Natural killer cell treated with Interleukin-12 subunit alpha and Interleukin-12 subunit beta and Interleukin-15 and Interleukin-18, amount 100 ng/mL, for 72 hours (primary cell): ENCODE measurements around the gene EARS2. TPM values are rescaled to one million over a fixed set of nuclear protein-coding genes. Genes with fewer than 3 reads are reported as not detected.

Source experiments
- ATAC-seq, 2 donors: fragments of 150-1000 bp; cut with Tn5 transposase in 1 of 2; sonication (Bioruptor Pico), chemical (Tn5 transposase) in 1 of 2; 2 replicates each; pipeline ENCODE4 v1.10.0; 2021
- DNase-seq: peaks from one replicate; pipeline ENCODE4 v3.0.0; 2022; ENCODE audit warnings: low spot score
- H3K27ac Mint-ChIP-seq, 2 donors: 1 replicate in 1 of 2; 2 replicates in 1 of 2; pipeline ENCODE4 v1.8.0; 2022; ENCODE audit warnings: mixed read lengths in 2 of 2, mild to moderate bottlenecking in 1 of 2, moderate library complexity in 1 of 2
- H3K27me3 Mint-ChIP-seq, 2 donors: 1 replicate in 1 of 2; 2 replicates in 1 of 2; pipeline ENCODE4 v1.8.0; 2022; ENCODE audit warnings: mixed read lengths in 2 of 2
- H3K36me3 Mint-ChIP-seq: one replicate; pipeline ENCODE4 v1.8.0; 2022; ENCODE audit warnings: mixed read lengths
- H3K4me1 Mint-ChIP-seq, 2 donors: 1 replicate in 1 of 2; 2 replicates in 1 of 2; pipeline ENCODE4 v1.8.0; 2022; ENCODE audit warnings: low read depth in 2 of 2, mixed read lengths in 2 of 2, mild to moderate bottlenecking in 1 of 2
- H3K4me3 Mint-ChIP-seq: one replicate; pipeline ENCODE4 v1.8.0; 2022; ENCODE audit warnings: mixed read lengths
- H3K9me3 Mint-ChIP-seq: 2 replicates; pipeline ENCODE4 v1.8.0; 2022; ENCODE audit warnings: mixed read lengths
- total RNA-seq, 2 donors: library from RNA; stranded (reverse); gene quantifications; one replicate each; pipeline ENCODE4 v1.2.3, GENCODE V29; 2022

EARS2 gene
- total RNA-seq, 2 donors from 2014 or later: 19.2 to 34.9 TPM

GRCh38 chr16:23502466-23502865 lies 54.7 kb downstream of the EARS2 start:
- Mint-ChIP-seq H3K4me1 (peaks cover 44 to 63% of the 10 kb centered on the region in 2 donors), H3K27me3 (no peaks in the 10 kb centered on the region), H3K9me3 (no peaks in the 10 kb centered on the region), H3K36me3 (no peaks in the 10 kb centered on the region), H3K27ac (peak overlapping the region; percentile 5 to 25), H3K4me3 (no peak overlapping the region)
- no peak for DNase-seq
- ATAC-seq: no peak

- no peak overlapping the region for H3K27ac Mint-ChIP-seq
- no peaks in the 10 kb centered on the region for H3K27me3 Mint-ChIP-seq
- DNase-seq (no peak), ATAC-seq (no peak)
- H3K4me3 Mint-ChIP-seq: no peak overlapping the region
- no peaks in the 10 kb centered on the region for H3K36me3 Mint-ChIP-seq
- no peaks in the 10 kb centered on the region for H3K9me3 Mint-ChIP-seq
- peaks cover 41 to 59% of the 10 kb centered on the region in 2 donors for H3K4me1 Mint-ChIP-seq
Observed at GRCh38 chr16:23501291-23501690, 55.9 kb downstream of the EARS2 start.

GRCh38 chr16:23500862-23501225 lies 56.3 kb downstream of the EARS2 start:
- peaks cover 37 to 55% of the 10 kb centered on the region in 2 donors for H3K4me1 Mint-ChIP-seq
- no peaks in the 10 kb centered on the region for H3K27me3 Mint-ChIP-seq
- H3K27ac Mint-ChIP-seq: no peak overlapping the region
- H3K36me3 Mint-ChIP-seq: no peaks in the 10 kb centered on the region
- H3K9me3 Mint-ChIP-seq: no peaks in the 10 kb centered on the region
- no peak for DNase-seq
- ATAC-seq: no peak
- H3K4me3 Mint-ChIP-seq: no peak overlapping the region

DNA sequence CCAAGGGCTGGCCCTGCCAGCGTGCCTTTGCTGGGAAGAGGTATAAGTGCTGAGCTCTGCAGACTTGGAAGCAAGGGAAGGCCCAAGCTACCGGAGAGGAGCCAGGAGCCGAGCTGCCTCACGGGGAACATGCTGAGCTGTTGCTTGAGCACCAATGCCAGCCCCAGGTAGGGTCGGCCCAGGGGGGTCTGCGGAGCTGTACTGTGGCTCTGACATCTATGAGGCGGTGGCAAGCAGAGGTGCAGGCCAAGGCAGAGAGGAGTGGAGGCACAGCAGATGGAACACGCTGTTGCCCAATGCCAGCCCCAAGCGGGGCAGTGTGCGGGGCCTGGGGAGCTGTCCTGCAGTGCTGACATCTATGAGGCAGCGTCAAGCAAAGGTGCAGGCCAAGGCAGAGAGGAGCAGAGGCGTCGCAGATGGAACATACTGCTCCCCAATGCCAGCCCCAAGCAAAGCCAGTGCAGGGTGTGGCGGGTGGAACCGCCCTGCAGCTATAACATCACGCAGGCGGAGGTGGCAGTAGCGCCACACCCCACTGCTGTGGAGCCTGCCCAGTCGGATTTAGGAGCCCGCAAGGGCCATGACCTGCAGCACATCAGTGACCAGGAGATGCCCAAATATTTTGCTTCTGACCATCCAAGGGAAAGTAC lies 56.8 kb downstream of the EARS2 start:
- Mint-ChIP-seq H3K4me3 (no peak overlapping the region), H3K36me3 (no peaks in the 10 kb centered on the region), H3K4me1 (peaks cover 34 to 50% of the 10 kb centered on the region in 2 donors), H3K9me3 (no peaks in the 10 kb centered on the region), H3K27ac (no peak overlapping the region), H3K27me3 (no peaks in the 10 kb centered on the region)
- DNase-seq: no peak
- no peak for ATAC-seq

- Mint-ChIP-seq H3K27me3 (no peaks in the 10 kb centered on the region), H3K36me3 (no peaks in the 10 kb centered on the region), H3K4me1 (peaks cover 31 to 45% of the 10 kb centered on the region in 2 donors), H3K9me3 (no peaks in the 10 kb centered on the region), H3K4me3 (no peak overlapping the region), H3K27ac (no peak overlapping the region)
- no peak for ATAC-seq
- DNase-seq: no peak
Observed at GRCh38 chr16:23499801-23500200, 57.3 kb downstream of the EARS2 start.

DNA sequence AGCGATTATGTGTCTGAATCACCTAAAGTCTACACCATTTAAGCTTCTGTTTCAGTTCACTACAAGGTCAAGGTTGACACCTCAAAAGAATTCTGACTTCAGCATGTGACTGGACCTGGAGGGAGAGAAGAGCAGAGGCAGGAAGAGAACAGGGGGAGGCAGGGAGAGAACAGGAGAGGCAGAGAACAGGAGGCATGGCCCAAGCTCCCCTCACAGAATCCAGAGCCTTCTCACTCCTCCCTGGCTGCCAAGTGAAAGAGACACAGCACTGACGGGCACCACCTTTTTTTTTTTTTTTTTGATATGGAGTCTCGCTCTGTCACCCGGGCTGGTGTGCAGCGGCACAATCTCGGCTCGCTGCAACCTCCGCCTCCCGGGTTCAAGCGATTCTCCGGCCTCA lies 58.3 kb downstream of the EARS2 start:
- Mint-ChIP-seq H3K27me3 (no peaks in the 10 kb centered on the region), H3K36me3 (no peaks in the 10 kb centered on the region), H3K9me3 (no peaks in the 10 kb centered on the region), H3K27ac (peak overlapping the region in 1 of 2 donors; percentile 75), H3K4me1 (peaks cover 25 to 36% of the 10 kb centered on the region in 2 donors), H3K4me3 (no peak overlapping the region)
- no peak for ATAC-seq
- no peak for DNase-seq

DNA sequence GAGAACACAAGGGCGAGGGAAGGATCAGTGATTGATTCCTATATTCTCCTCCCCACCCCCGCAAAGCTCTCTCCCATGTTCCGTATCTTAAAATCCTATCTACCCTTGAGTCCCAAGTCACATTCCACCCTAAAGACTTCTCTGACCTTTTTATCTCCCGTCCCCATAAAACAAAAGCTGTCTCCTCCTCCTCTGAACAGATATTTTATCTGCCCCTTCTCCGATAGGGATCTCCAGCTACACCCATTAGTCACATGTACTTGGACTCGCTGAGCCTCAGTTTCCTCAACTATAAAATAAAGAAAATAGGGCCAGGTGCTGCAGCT lies 59.6 kb downstream of the EARS2 start:
- no peaks in the 10 kb centered on the region for H3K9me3 Mint-ChIP-seq
- no peak overlapping the region for H3K27ac Mint-ChIP-seq
- no peaks in the 10 kb centered on the region for H3K27me3 Mint-ChIP-seq
- no peaks in the 10 kb centered on the region for H3K36me3 Mint-ChIP-seq
- ATAC-seq: no peak
- no peak overlapping the region for H3K4me3 Mint-ChIP-seq
- peaks cover 21 to 29% of the 10 kb centered on the region in 2 donors for H3K4me1 Mint-ChIP-seq
- DNase-seq: no peak

GRCh38 chr16:23496821-23497542 lies 60.2 kb downstream of the EARS2 start:
- Mint-ChIP-seq H3K27me3 (no peaks in the 10 kb centered on the region), H3K36me3 (no peaks in the 10 kb centered on the region), H3K27ac (no peak overlapping the region), H3K4me3 (no peak overlapping the region), H3K9me3 (no peaks in the 10 kb centered on the region), H3K4me1 (peaks cover 18 to 26% of the 10 kb centered on the region in 2 donors)
- no peak for DNase-seq
- ATAC-seq: no peak

DNA sequence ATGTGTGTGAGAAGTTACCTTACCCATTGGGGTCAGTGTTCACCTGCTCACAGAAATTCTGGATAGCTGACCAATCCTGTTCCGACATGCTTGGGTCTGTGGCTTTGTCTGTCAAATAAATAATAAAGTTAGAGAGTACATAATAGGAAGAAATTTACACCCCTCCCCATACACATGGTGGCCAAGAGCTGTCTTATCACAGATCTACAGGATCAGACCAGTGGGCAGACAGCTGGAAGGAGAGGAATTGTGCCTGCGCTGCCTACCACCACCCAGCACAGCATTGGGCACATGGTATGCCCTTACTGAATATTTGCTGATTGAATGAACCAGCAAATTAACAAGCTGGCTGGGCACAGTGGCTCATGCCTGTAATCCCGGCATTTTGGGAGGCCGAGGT lies 61.5 kb downstream of the EARS2 start:
- no peak overlapping the region for H3K27ac Mint-ChIP-seq
- no peaks in the 10 kb centered on the region for H3K27me3 Mint-ChIP-seq

DNA sequence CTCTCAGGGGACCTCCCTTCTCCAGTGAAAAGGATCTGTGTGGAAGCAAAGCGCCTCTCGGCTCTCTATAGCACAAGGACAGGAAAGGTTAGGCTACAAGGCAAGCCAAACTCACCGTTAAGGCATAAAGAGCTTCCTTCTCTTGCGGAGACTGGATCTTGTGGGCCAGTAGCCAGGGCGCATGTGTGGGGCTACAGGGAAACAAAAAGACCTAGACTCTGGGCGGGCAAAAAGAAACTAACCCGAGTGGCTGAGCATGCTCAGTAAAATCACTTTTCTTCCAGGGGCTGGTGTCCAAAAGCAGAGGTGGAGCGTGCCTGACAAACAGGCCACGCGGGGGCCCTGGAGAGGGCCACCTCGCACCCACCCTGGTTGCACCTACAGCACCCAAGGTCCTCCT lies 63.0 kb downstream of the EARS2 start:
- no peaks in the 10 kb centered on the region for H3K9me3 Mint-ChIP-seq
- ATAC-seq (no peak), DNase-seq (no peak)
- H3K4me1 Mint-ChIP-seq: peaks cover 5 to 9% of the 10 kb centered on the region in 2 donors
- peaks cover 11% of the 10 kb centered on the region for H3K36me3 Mint-ChIP-seq
- H3K4me3 Mint-ChIP-seq: no peak overlapping the region
- H3K27me3 Mint-ChIP-seq: no peaks in the 10 kb centered on the region
- H3K27ac Mint-ChIP-seq: peak overlapping the region in 1 of 2 donors; percentile 62

More for the DNA sequence above, 61.5 kb downstream of the EARS2 start:
- H3K4me3 Mint-ChIP-seq: no peak overlapping the region
- H3K4me1 Mint-ChIP-seq: peaks cover 11 to 16% of the 10 kb centered on the region in 2 donors
- ATAC-seq (no peak), DNase-seq (no peak)
- H3K36me3 Mint-ChIP-seq: peaks cover 10% of the 10 kb centered on the region
- no peaks in the 10 kb centered on the region for H3K9me3 Mint-ChIP-seq

- H3K36me3 Mint-ChIP-seq: peaks cover 11% of the 10 kb centered on the region
- H3K27me3 Mint-ChIP-seq: no peaks in the 10 kb centered on the region
- H3K9me3 Mint-ChIP-seq: no peaks in the 10 kb centered on the region
- peaks cover 0 to 2% of the 10 kb centered on the region in 2 donors for H3K4me1 Mint-ChIP-seq
- no peak for ATAC-seq
- H3K4me3 Mint-ChIP-seq: no peak overlapping the region
- no peak overlapping the region for H3K27ac Mint-ChIP-seq
- DNase-seq: no peak
Observed at GRCh38 chr16:23491490-23492391, 65.4 kb downstream of the EARS2 start.

DNA sequence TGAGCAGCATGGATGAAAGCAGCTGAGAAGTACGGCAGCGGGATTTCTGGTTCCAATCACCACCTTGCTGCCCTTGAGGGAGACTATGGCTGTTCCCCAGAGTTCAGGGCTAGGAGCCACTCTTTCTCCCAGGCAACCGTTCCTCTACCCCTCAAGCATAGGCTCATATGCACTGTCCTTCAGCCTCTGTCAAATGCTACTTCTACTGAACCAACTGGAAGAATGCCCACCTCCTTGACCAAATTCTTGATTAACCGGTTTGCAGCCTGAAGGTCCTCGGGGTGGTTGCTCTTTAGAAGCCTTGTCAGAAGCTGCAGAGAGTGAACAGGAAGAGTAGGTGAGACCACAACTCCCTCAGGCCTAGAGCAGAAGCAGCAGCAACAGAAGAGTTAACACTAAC lies 70.7 kb downstream of the EARS2 start:
- Mint-ChIP-seq H3K4me1 (peaks cover 2 to 10% of the 10 kb centered on the region in 2 donors), H3K4me3 (no peak overlapping the region), H3K36me3 (peaks cover 22% of the 10 kb centered on the region), H3K27ac (no peak overlapping the region), H3K9me3 (no peaks in the 10 kb centered on the region), H3K27me3 (no peaks in the 10 kb centered on the region)
- ATAC-seq (no peak), DNase-seq (no peak)

DNA sequence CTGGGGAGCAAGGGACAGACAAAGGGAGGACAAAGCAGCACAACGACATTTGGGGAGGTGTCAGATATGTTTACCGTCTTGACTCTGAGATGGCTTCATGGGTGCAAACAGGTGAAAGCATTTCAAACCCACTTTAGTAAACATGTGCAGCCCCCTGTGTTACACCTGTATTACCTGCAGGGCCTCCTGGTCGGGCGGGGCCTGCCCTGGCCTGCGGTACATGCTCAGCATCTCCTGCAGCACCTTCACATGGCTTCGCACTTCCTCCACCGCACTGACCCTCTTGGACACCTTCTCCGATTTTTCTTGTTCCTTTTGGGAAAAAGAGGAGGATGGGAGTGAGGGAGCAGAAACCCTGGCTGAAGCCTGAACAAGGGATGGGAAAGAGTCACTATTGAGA lies 71.3 kb downstream of the EARS2 start:
- Mint-ChIP-seq H3K27ac (no peak overlapping the region), H3K36me3 (peaks cover 15% of the 10 kb centered on the region), H3K4me1 (peaks cover 2 to 10% of the 10 kb centered on the region in 2 donors), H3K27me3 (no peaks in the 10 kb centered on the region), H3K4me3 (no peak overlapping the region), H3K9me3 (no peaks in the 10 kb centered on the region)
- no peak for ATAC-seq
- no peak for DNase-seq

- Mint-ChIP-seq H3K36me3 (peaks cover 12% of the 10 kb centered on the region), H3K27ac (no peak overlapping the region), H3K4me3 (no peak overlapping the region), H3K9me3 (no peaks in the 10 kb centered on the region), H3K4me1 (peaks cover 0 to 10% of the 10 kb centered on the region in 2 donors), H3K27me3 (no peaks in the 10 kb centered on the region)
- no peak for DNase-seq
- ATAC-seq: no peak
Observed at GRCh38 chr16:23485257-23485614, 71.9 kb downstream of the EARS2 start.
